ENCODE results near the gene OR2H1. TPM values are rescaled to one million over a fixed set of nuclear protein-coding genes. Genes with fewer than 3 reads are reported as not detected.
A peak's percentile ranks its signal among the peaks of the same experiment; 100 is the strongest.

Gene OR2H1
- total and polyA plus RNA-seq, 4 donors: 0.27 to 0.33 TPM; not detected in 2

GRCh38 chr6:29490055-29490454 is 33.1 kb downstream of the OR2H1 start:
- Histone ChIP-seq H3K4me3 (ENCODE audit: low read depth, low read length) (no peak overlapping the region), H3K4me1 (ENCODE audit: control insufficient read depth, insufficient read depth, low read length) (no peaks in the 10 kb centered on the region), H3K27ac (ENCODE audit: low read depth, low read length) (no peak overlapping the region), H3K9me3 (ENCODE audit: control insufficient read depth, insufficient read depth, low read length) (no peaks in the 10 kb centered on the region), H3K27me3 (ENCODE audit: control insufficient read depth, insufficient read depth, low read length) (no peaks in the 10 kb centered on the region), H3K36me3 (ENCODE audit: control insufficient read depth, insufficient read depth, low read length) (no peaks in the 10 kb centered on the region)
- no peak for DNase-seq (ENCODE audit: low read depth in 4 of 6, low spot score in 6 of 6)
- 93% methylated on average over 2 of the region's 3 CpGs for whole genome bisulfite sequencing (ENCODE audit: insufficient coverage)

- 75% methylated on average over 1 of the region's 2 CpGs for WGBS (ENCODE audit: insufficient coverage)
- Histone ChIP-seq H3K27ac (ENCODE audit: low read depth, low read length) (no peak overlapping the region), H3K9me3 (ENCODE audit: control insufficient read depth, insufficient read depth, low read length) (no peaks in the 10 kb centered on the region), H3K36me3 (ENCODE audit: control insufficient read depth, insufficient read depth, low read length) (no peaks in the 10 kb centered on the region), H3K4me3 (ENCODE audit: low read depth, low read length) (no peak overlapping the region), H3K4me1 (ENCODE audit: control insufficient read depth, insufficient read depth, low read length) (no peaks in the 10 kb centered on the region), H3K27me3 (ENCODE audit: control insufficient read depth, insufficient read depth, low read length) (no peaks in the 10 kb centered on the region)
- DNase-seq (ENCODE audit: low read depth in 4 of 6, low spot score in 6 of 6): no peak
Observed at GRCh38 chr6:29490552-29490951, 33.6 kb downstream of the OR2H1 start.

GRCh38 chr6:29491574-29491973 is 34.6 kb downstream of the OR2H1 start:
- no peaks in the 10 kb centered on the region for H3K27me3 ChIP-seq (ENCODE audit: control insufficient read depth, insufficient read depth, low read length)
- no peak overlapping the region for H3K27ac ChIP-seq (ENCODE audit: low read depth, low read length)
- H3K9me3 ChIP-seq (ENCODE audit: control insufficient read depth, insufficient read depth, low read length): no peaks in the 10 kb centered on the region
- H3K4me1 ChIP-seq (ENCODE audit: control insufficient read depth, insufficient read depth, low read length): no peaks in the 10 kb centered on the region
- DNase-seq (ENCODE audit: low read depth in 4 of 6, low spot score in 6 of 6): no peak
- H3K36me3 ChIP-seq (ENCODE audit: control insufficient read depth, insufficient read depth, low read length): no peaks in the 10 kb centered on the region
- H3K4me3 ChIP-seq (ENCODE audit: low read depth, low read length): no peak overlapping the region
- WGBS (ENCODE audit: insufficient coverage): 100% methylated on average over 1 of the region's 4 CpGs

- Histone ChIP-seq H3K27ac (ENCODE audit: low read depth, low read length) (no peak overlapping the region), H3K27me3 (ENCODE audit: control insufficient read depth, insufficient read depth, low read length) (no peaks in the 10 kb centered on the region), H3K9me3 (ENCODE audit: control insufficient read depth, insufficient read depth, low read length) (no peaks in the 10 kb centered on the region), H3K36me3 (ENCODE audit: control insufficient read depth, insufficient read depth, low read length) (no peaks in the 10 kb centered on the region), H3K4me3 (ENCODE audit: low read depth, low read length) (no peak overlapping the region), H3K4me1 (ENCODE audit: control insufficient read depth, insufficient read depth, low read length) (no peaks in the 10 kb centered on the region)
- 83% methylated on average over 1 of the region's 2 CpGs for WGBS (ENCODE audit: insufficient coverage)
- DNase-seq (ENCODE audit: low read depth in 4 of 6, low spot score in 6 of 6): no peak
Observed at GRCh38 chr6:29493261-29493660, 36.3 kb downstream of the OR2H1 start.

GRCh38 chr6:29494131-29494530 is 37.2 kb downstream of the OR2H1 start:
- Histone ChIP-seq H3K4me1 (ENCODE audit: control insufficient read depth, insufficient read depth, low read length) (no peaks in the 10 kb centered on the region), H3K4me3 (ENCODE audit: low read depth, low read length) (no peak overlapping the region), H3K36me3 (ENCODE audit: control insufficient read depth, insufficient read depth, low read length) (no peaks in the 10 kb centered on the region), H3K9me3 (ENCODE audit: control insufficient read depth, insufficient read depth, low read length) (no peaks in the 10 kb centered on the region), H3K27me3 (ENCODE audit: control insufficient read depth, insufficient read depth, low read length) (no peaks in the 10 kb centered on the region), H3K27ac (ENCODE audit: low read depth, low read length) (no peak overlapping the region)
- DNase-seq (ENCODE audit: low read depth in 4 of 6, low spot score in 6 of 6): no peak
- WGBS (ENCODE audit: insufficient coverage): 86% methylated on average over 1 of the region's 2 CpGs

GRCh38 chr6:29495571-29495970 is 38.6 kb downstream of the OR2H1 start:
- H3K4me1 ChIP-seq (ENCODE audit: control insufficient read depth, insufficient read depth, low read length): no peaks in the 10 kb centered on the region
- H3K36me3 ChIP-seq (ENCODE audit: control insufficient read depth, insufficient read depth, low read length): no peaks in the 10 kb centered on the region
- no peaks in the 10 kb centered on the region for H3K9me3 ChIP-seq (ENCODE audit: control insufficient read depth, insufficient read depth, low read length)
- no peak overlapping the region for H3K27ac ChIP-seq (ENCODE audit: low read depth, low read length)
- DNase-seq (ENCODE audit: low read depth in 4 of 6, low spot score in 6 of 6): peak in 1 of 6 donors; percentile 51
- H3K27me3 ChIP-seq (ENCODE audit: control insufficient read depth, insufficient read depth, low read length): no peaks in the 10 kb centered on the region
- no CpG with 5 or more reads among the region's 4 CpGs for WGBS (ENCODE audit: insufficient coverage)
- no peak overlapping the region for H3K4me3 ChIP-seq (ENCODE audit: low read depth, low read length)

- Histone ChIP-seq H3K9me3 (ENCODE audit: control insufficient read depth, insufficient read depth, low read length) (no peaks in the 10 kb centered on the region), H3K36me3 (ENCODE audit: control insufficient read depth, insufficient read depth, low read length) (no peaks in the 10 kb centered on the region), H3K27ac (ENCODE audit: low read depth, low read length) (no peak overlapping the region), H3K4me3 (ENCODE audit: low read depth, low read length) (no peak overlapping the region), H3K4me1 (ENCODE audit: control insufficient read depth, insufficient read depth, low read length) (no peaks in the 10 kb centered on the region), H3K27me3 (ENCODE audit: control insufficient read depth, insufficient read depth, low read length) (no peaks in the 10 kb centered on the region)
- DNase-seq (ENCODE audit: low read depth in 4 of 6, low spot score in 6 of 6): peak in 1 of 6 donors; percentile 71
- WGBS (ENCODE audit: insufficient coverage): no CpG with 5 or more reads among the region's 4 CpGs
Observed at GRCh38 chr6:29496961-29497360, 40.0 kb downstream of the OR2H1 start.

- no peak overlapping the region for H3K4me3 ChIP-seq (ENCODE audit: low read depth, low read length)
- no peaks in the 10 kb centered on the region for H3K36me3 ChIP-seq (ENCODE audit: control insufficient read depth, insufficient read depth, low read length)
- no peak for DNase-seq (ENCODE audit: low read depth in 4 of 6, low spot score in 6 of 6)
- no peaks in the 10 kb centered on the region for H3K27me3 ChIP-seq (ENCODE audit: control insufficient read depth, insufficient read depth, low read length)
- no peaks in the 10 kb centered on the region for H3K9me3 ChIP-seq (ENCODE audit: control insufficient read depth, insufficient read depth, low read length)
- H3K4me1 ChIP-seq (ENCODE audit: control insufficient read depth, insufficient read depth, low read length): no peaks in the 10 kb centered on the region
- no peak overlapping the region for H3K27ac ChIP-seq (ENCODE audit: low read depth, low read length)
- 89% methylated on average over 5 of the region's 5 CpGs for WGBS (ENCODE audit: insufficient coverage)
Observed at GRCh38 chr6:29499704-29500103, 42.7 kb downstream of the OR2H1 start.

GRCh38 chr6:29500594-29500993 is 43.6 kb downstream of the OR2H1 start:
- H3K4me3 ChIP-seq (ENCODE audit: low read depth, low read length): no peak overlapping the region
- H3K27ac ChIP-seq (ENCODE audit: low read depth, low read length): no peak overlapping the region
- H3K27me3 ChIP-seq (ENCODE audit: control insufficient read depth, insufficient read depth, low read length): no peaks in the 10 kb centered on the region
- WGBS (ENCODE audit: insufficient coverage): 78% methylated on average over 5 of the region's 8 CpGs
- H3K9me3 ChIP-seq (ENCODE audit: control insufficient read depth, insufficient read depth, low read length): no peaks in the 10 kb centered on the region
- H3K4me1 ChIP-seq (ENCODE audit: control insufficient read depth, insufficient read depth, low read length): no peaks in the 10 kb centered on the region
- no peaks in the 10 kb centered on the region for H3K36me3 ChIP-seq (ENCODE audit: control insufficient read depth, insufficient read depth, low read length)
- no peak for DNase-seq (ENCODE audit: low read depth in 4 of 6, low spot score in 6 of 6)

GRCh38 chr6:29501106-29501505 is 44.2 kb downstream of the OR2H1 start:
- Histone ChIP-seq H3K27me3 (ENCODE audit: control insufficient read depth, insufficient read depth, low read length) (no peaks in the 10 kb centered on the region), H3K4me3 (ENCODE audit: low read depth, low read length) (no peak overlapping the region), H3K4me1 (ENCODE audit: control insufficient read depth, insufficient read depth, low read length) (no peaks in the 10 kb centered on the region), H3K36me3 (ENCODE audit: control insufficient read depth, insufficient read depth, low read length) (no peaks in the 10 kb centered on the region), H3K9me3 (ENCODE audit: control insufficient read depth, insufficient read depth, low read length) (no peaks in the 10 kb centered on the region), H3K27ac (ENCODE audit: low read depth, low read length) (no peak overlapping the region)
- WGBS (ENCODE audit: insufficient coverage): 98% methylated on average over 5 of the region's 6 CpGs
- no peak for DNase-seq (ENCODE audit: low read depth in 4 of 6, low spot score in 6 of 6)
